ENCODE data around the gene PHAF1.

The PHAF1 gene

GRCh38 chr16:67191411-67191994 is 81.8 kb downstream of the PHAF1 start:
- no peak for TF ChIP-seq CTCF (IDR thresholded peaks at IDR 0.05; ENCODE audit: insufficient read depth, missing control alignments)

GRCh38 chr16:67191995-67192681 is 82.4 kb downstream of the PHAF1 start, which contains the start of gene E2F4:
Gene E2F4 (plus strand): TSS chr16:67192155. CDS start chr16:67192228, 73 bp downstream.
- no peak for TF ChIP-seq CTCF (IDR thresholded peaks at IDR 0.05; ENCODE audit: insufficient read depth, missing control alignments)
- DNase-seq (ENCODE audit: insufficient read length, low spot score) = peak; percentile 77
- no peak for FAIRE-seq

More at GRCh38 chr16:67191411-67191994, 81.8 kb downstream of the PHAF1 start:
- FAIRE-seq = no peak
- no peak for DNase-seq (ENCODE audit: insufficient read length, low spot score)

GRCh38 chr16:67192781-67193361 is 83.1 kb downstream of the PHAF1 start:
- no peak for FAIRE-seq
- DNase-seq (ENCODE audit: insufficient read length, low spot score) = no peak
- TF ChIP-seq CTCF (IDR thresholded peaks at IDR 0.05; ENCODE audit: insufficient read depth, missing control alignments) = no peak

- DNase-seq (ENCODE audit: insufficient read length, low spot score) = no peak
- TF ChIP-seq CTCF (IDR thresholded peaks at IDR 0.05; ENCODE audit: insufficient read depth, missing control alignments) = no peak
These were observed 83.8 kb downstream of the PHAF1 start for GRCh38 chr16:67193536-67193935.

GRCh38 chr16:67194260-67194659 is 84.5 kb downstream of the PHAF1 start:
- FAIRE-seq (no peak), DNase-seq (ENCODE audit: insufficient read length, low spot score) (no peak)
- no peak for TF ChIP-seq CTCF (IDR thresholded peaks at IDR 0.05; ENCODE audit: insufficient read depth, missing control alignments)

More at GRCh38 chr16:67193536-67193935, 83.8 kb downstream of the PHAF1 start:
- FAIRE-seq = no peak

GRCh38 chr16:67195676-67196075 is 85.9 kb downstream of the PHAF1 start:
- FAIRE-seq = no peak
- DNase-seq (ENCODE audit: insufficient read length, low spot score) = no peak
- TF ChIP-seq CTCF (IDR thresholded peaks at IDR 0.05; ENCODE audit: insufficient read depth, missing control alignments) = no peak

GRCh38 chr16:67196881-67197280 is 87.1 kb downstream of the PHAF1 start:
- FAIRE-seq (no peak), DNase-seq (ENCODE audit: insufficient read length, low spot score) (no peak)
- no peak for TF ChIP-seq CTCF (IDR thresholded peaks at IDR 0.05; ENCODE audit: insufficient read depth, missing control alignments)
